ENCODE measurements around the gene BCL2L2.

DNA sequence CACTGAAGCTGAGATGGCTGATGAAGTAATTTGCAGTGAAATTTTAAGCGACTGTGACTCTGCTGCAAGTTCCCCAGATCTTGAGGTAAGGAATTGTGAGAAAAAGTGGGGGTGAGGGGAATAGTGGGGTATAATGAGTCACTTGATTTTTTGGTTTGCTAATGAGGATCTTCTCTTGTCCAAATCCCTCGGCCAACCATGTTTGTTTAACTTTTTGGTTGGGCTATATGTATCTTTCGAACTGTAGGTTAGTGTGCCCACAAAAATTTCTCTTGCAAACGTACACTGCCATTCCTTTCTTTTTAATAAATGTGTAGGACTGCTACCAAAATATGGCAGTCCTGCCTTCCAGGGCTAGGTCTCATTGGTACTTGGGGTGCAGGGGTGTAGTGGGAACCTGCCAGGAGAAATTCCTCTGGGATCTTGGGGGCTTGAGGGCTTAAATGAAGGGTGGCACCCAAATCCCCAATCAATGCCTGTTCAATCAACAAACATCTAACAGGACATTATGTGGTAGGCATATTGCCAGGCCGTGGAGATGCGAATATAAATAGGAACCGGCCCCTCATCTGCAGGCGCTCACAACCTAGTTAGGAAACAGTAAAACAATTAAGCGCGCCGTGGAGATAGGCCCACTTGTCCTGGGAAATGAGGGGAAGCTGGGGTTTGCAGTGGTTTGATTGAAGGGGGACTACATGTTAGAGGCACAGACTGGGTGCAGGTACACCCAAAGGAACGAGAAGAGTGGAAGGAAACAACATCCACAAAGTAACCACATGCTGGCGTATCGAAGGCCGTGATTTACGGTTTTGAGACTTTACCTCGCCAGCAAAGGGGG, 13.3 kb downstream of the BCL2L2 start:
- TF ChIP-seq, protein P1, sequence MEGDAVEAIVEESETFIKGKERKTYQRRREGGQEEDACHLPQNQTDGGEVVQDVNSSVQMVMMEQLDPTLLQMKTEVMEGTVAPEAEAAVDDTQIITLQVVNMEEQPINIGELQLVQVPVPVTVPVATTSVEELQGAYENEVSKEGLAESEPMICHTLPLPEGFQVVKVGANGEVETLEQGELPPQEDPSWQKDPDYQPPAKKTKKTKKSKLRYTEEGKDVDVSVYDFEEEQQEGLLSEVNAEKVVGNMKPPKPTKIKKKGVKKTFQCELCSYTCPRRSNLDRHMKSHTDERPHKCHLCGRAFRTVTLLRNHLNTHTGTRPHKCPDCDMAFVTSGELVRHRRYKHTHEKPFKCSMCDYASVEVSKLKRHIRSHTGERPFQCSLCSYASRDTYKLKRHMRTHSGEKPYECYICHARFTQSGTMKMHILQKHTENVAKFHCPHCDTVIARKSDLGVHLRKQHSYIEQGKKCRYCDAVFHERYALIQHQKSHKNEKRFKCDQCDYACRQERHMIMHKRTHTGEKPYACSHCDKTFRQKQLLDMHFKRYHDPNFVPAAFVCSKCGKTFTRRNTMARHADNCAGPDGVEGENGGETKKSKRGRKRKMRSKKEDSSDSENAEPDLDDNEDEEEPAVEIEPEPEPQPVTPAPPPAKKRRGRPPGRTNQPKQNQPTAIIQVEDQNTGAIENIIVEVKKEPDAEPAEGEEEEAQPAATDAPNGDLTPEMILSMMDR (IDR thresholded peaks at IDR 0.05) = no peak
- TF ChIP-seq POLR2A (IDR thresholded peaks at IDR 0.05) = no peak
